GM13977 (cell line): ENCODE results near the gene CUBN.

Source experiments
- DNase-seq: peaks from one replicate; pipeline ENCODE4 v3.0.0; 2012; ENCODE audit warnings: low spot score
- CTCF ChIP-seq: IDR thresholded peaks from 2 replicates; pipeline ENCODE4 v1.5.1; 2012; ENCODE audit warnings: mild to moderate bottlenecking, control low read depth; ENCODE audit not compliant: insufficient read depth; ENCODE audit errors: extremely low read depth, missing control alignments
- in situ Hi-C: fragments of 300-500 bp; cut with MboI; formaldehyde crosslinking; loops from one replicate; pipeline ENCODE4 v1.12.0; 2022; ENCODE audit warnings: low sequenced_read_pairs, low pct_unique_long_range_greater_than_20kb, mixed read lengths, inconsistent platforms; ENCODE audit not compliant: unreplicated experiment

CUBN gene

GRCh38 chr10:16819026-16819425 is 310.6 kb downstream of the CUBN start:
- DNase-seq, result no peak
- in situ Hi-C loops, result loop anchor here (25.0 kb wide), 1 partner anchor 932 kb away; no protein-coding TSS in a partner anchor
- TF ChIP-seq CTCF, result no peak

DNA sequence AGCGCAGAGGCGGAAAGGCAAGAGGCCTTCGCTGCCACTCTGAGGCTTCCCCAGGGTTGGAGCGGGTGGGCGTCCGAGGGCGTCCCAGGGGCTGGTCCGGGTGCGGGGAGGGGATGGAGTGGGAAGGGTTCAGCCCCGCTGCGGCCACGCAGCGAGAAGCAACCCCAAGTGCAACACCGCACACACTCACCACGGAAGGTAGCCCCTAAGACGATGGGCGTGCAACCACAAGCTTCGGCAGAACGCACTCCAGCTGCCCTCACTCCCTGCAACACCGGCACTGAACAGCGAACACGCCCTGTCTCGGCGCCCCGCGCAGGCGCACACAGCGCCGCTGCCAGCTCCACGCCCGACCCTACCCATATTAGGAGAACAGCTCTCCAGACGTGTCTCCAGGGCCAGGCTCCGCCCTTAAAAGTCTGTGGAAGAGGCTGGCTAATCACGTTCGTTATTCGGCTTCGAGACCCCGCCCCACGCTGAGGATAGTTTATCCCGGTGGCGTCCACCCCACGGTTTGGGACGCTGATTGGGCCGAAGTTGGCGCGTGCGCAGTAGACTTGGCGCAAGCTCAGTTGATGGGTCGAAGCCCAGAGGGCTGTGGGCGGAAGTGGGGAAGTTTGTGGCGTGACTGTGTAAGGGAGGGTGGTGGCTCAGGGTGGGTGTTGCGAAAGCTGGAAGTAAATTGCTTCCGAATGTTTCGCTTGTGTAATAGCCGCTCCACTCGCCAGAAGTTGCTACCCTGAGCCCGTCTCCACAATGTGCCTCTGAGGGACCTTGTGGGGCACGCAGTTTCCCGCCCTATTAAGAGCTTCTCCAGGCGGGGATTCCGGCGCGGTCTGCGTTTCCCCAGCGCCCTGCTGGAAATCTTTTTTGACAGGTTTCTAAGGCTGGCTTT is 312.2 kb downstream of the CUBN start, which contains the start of gene RSU1:
TSS of gene RSU1 (minus strand) at position 300 of the 895 bp plus-strand sequence. CDS start 343 bp downstream, outside the sequence.
- in situ Hi-C loops, result loop anchor here (25.0 kb wide), 1 partner anchor 930 kb away; no protein-coding TSS in a partner anchor
- no peak for TF ChIP-seq CTCF
- DNase-seq, result peak; percentile 97

GRCh38 chr10:16816830-16817124 is 312.8 kb downstream of the CUBN start:
- in situ Hi-C loops, result loop anchor here (25.0 kb wide), 1 partner anchor 929 kb away; no protein-coding TSS in a partner anchor
- no peak for TF ChIP-seq CTCF
- DNase-seq, result no peak

DNA sequence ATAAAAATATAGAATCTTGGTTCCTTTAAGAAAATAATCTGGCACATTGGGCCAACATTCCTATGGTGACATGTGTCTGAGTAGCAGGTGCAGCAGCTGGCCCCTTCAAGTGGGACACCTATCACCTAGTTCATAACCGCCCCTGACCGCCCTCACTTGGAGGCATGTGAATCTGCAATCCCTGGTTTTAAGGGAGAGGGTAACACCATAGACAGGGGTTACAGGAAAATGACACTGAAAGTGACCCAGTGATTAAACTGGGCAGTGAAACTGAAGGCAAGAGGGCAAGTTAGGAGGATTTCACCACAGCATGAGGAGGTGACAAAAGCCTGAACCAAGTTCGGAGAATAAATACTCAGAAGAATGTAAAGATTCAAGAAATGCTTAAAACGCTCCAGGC is 313.4 kb downstream of the CUBN start:
- TF ChIP-seq CTCF, result no peak
- in situ Hi-C loops, result loop anchor here (25.0 kb wide), 1 partner anchor 929 kb away; no protein-coding TSS in a partner anchor
- DNase-seq, result no peak

DNA sequence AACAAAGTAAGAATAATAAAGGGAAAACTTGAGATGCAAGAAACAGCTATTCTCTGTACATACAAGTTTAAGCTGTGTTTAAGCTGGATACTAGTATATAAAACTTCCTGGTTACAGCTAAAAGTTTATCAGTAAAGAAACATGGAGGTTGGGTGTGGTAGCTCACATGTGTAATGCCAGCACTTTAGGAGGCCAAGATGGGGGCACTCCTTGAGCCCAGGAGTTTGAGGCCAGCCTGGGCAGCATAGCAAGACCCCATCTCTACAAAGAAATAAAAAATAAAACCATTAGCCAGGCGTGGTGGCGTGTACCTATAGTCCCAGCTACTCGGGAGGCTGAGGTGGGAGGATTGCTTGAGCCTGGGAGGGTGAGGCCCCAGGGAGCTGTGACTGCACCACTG is 315.6 kb downstream of the CUBN start:
- in situ Hi-C loops, result loop anchor here (25.0 kb wide), 1 partner anchor 927 kb away; no protein-coding TSS in a partner anchor
- TF ChIP-seq CTCF, result no peak
- no peak for DNase-seq

- no peak for TF ChIP-seq CTCF
- DNase-seq, result no peak
- in situ Hi-C loops, result loop anchor here (25.0 kb wide), 1 partner anchor 925 kb away; no protein-coding TSS in a partner anchor
Observed at GRCh38 chr10:16812676-16813075, 316.9 kb downstream of the CUBN start.
